Body of pancreas (tissue), 4 donors: ENCODE results near the gene CNTNAP2. TPM values are rescaled to one million over a fixed set of nuclear protein-coding genes. Genes with fewer than 3 reads are reported as not detected.

Source experiments
- ATAC-seq: fragments of 150-250 bp; one replicate; pipeline ENCODE4 v1.9.1; 2016
- DNase-seq, 4 donors: peaks; one replicate each; pipeline ENCODE4 v3.0.0-alpha.2; 2019
- H3K27ac ChIP-seq, 4 donors: fragments of 200-600 bp; sonication (generic); 1 replicate in 3 of 4; 2 replicates in 1 of 4; pipeline versions ENCODE4 v1.5.1 to v1.6.1; 2016 to 2019; ENCODE audit warnings: mild to moderate bottlenecking in 1 of 4, mixed read lengths in 1 of 4, moderate library complexity in 1 of 4
- H3K27me3 ChIP-seq, 2 donors: fragments of 200-600 bp; sonication (generic); one replicate each; pipeline ENCODE4 v1.6.0; 2016; ENCODE audit warnings: mild to moderate bottlenecking in 1 of 2
- H3K36me3 ChIP-seq, 2 donors: fragments of 200-600 bp; sonication (generic); replicated peaks in 1 of 2; 2 replicates each; pipeline ENCODE4 v1.5.1; 2016; ENCODE audit warnings: low read depth in 2 of 2; ENCODE audit not compliant: insufficient read depth in 1 of 2
- H3K4me1 ChIP-seq: fragments of 200-600 bp; sonication (generic); one replicate; pipeline ENCODE4 v1.6.0; 2016
- H3K4me3 ChIP-seq, 2 donors: fragments of 200-600 bp; sonication (generic); 1 replicate in 1 of 2; 2 replicates in 1 of 2; pipeline ENCODE4 v1.5.1; 2016 to 2019
- H3K9me3 ChIP-seq, 3 donors: fragments of 200-600 bp; sonication (generic); 1 replicate in 2 of 3; 2 replicates in 1 of 3; pipeline ENCODE4 v1.5.1; 2016
- POLR2A ChIP-seq, 3 donors: fragments of 450-650 bp; IDR thresholded peaks; one replicate each; pipeline ENCODE4 v1.6.1; 2016; ENCODE audit warnings: antibody characterized with exemption in 3 of 3, mild to moderate bottlenecking in 2 of 3
- WGBS, 2 donors: methylation state at CpG; one replicate each; pipeline ENCODE4 v1.1.5; 2017; 5-methylcytosine and 5-hydroxymethylcytosine counted together
- intact Hi-C: fragments of 100-400 bp; cut with DNase I; formaldehyde crosslinking; loops from one replicate; pipeline ENCODE4 v1.15.1; 2023
- total RNA-seq, 2 donors: library from RNA; depleted of rRNA; stranded (reverse); fragments of >200 nt; gene quantifications; one replicate each; pipeline ENCODE4 v1.1.0, GENCODE V29; 2016
- TF ChIP-seq, protein P1 (sequence below), 7 experiments: fragments of 450-650 bp in 4 of 7; fragments of 200-600 bp in 3 of 7; sonication (generic) in 3 of 7; IDR thresholded peaks; one replicate each; pipeline ENCODE4 v1.5.1; 2016 to 2019; ENCODE audit warnings: antibody characterized with exemption in 7 of 7

The CNTNAP2 gene
- total RNA-seq, 2 donors from 2014 or later: 1.0 TPM; not detected in 1

DNA sequence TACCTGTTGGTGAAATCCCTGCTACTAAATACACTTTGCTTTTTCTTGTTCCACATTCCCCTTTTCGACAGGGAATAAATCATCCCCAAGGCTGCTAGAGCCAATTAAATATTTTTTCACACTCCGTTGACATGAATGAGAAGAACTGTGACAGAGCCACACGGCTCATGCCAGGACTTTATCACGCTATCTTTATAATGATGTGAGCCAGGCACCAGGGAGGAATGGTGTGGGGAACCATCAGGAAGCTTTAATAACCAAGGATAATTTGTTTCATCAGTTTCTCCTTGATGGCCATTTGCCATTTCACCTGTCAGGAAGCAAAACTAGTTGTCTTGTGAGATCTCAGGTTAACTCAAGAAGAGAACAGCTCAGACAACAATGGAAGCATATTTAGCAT, 2280.9 kb downstream of the CNTNAP2 start:
- H3K9me3 ChIP-seq: no peaks in the 10 kb centered on the region
- WGBS, 2 donors: 8 to 19% methylated on average over 4 of the region's 4 CpGs
- ATAC-seq (no peak), DNase-seq (no peak)
- no peaks in the 10 kb centered on the region for H3K36me3 ChIP-seq
- no peaks in the 10 kb centered on the region for H3K27me3 ChIP-seq
- no peaks in the 10 kb centered on the region for H3K4me1 ChIP-seq
- no peak for TF ChIP-seq POLR2A (IDR thresholded peaks at IDR 0.05)
- TF ChIP-seq, protein P1, sequence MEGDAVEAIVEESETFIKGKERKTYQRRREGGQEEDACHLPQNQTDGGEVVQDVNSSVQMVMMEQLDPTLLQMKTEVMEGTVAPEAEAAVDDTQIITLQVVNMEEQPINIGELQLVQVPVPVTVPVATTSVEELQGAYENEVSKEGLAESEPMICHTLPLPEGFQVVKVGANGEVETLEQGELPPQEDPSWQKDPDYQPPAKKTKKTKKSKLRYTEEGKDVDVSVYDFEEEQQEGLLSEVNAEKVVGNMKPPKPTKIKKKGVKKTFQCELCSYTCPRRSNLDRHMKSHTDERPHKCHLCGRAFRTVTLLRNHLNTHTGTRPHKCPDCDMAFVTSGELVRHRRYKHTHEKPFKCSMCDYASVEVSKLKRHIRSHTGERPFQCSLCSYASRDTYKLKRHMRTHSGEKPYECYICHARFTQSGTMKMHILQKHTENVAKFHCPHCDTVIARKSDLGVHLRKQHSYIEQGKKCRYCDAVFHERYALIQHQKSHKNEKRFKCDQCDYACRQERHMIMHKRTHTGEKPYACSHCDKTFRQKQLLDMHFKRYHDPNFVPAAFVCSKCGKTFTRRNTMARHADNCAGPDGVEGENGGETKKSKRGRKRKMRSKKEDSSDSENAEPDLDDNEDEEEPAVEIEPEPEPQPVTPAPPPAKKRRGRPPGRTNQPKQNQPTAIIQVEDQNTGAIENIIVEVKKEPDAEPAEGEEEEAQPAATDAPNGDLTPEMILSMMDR (IDR thresholded peaks at IDR 0.05): no peak
- intact Hi-C loops: no loop called here
- no peak overlapping the region for H3K27ac ChIP-seq
- H3K4me3 ChIP-seq: no peak overlapping the region

DNA sequence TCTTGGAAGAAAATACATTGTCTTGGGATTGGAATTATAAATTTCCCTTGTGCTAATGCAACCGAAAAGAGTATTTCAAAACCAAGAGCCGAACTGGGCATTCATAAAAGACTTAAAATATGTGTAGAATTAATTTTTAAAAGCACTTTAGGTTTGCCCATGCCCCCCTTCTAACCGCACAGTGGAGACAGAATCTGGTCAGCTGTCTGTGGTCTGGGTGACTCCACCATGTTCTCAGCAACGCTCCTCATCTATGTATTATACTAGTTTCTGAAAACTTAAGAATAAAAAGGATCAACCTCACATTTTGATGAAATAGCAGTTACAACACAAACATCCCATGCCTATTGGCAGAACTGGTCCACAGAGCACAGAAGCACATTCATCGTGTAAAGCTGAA, 2281.4 kb downstream of the CNTNAP2 start:
- no peak for ATAC-seq
- no peak for DNase-seq
- Histone ChIP-seq H3K9me3 (no peaks in the 10 kb centered on the region), H3K27ac (no peak overlapping the region), H3K27me3 (no peaks in the 10 kb centered on the region), H3K4me3 (no peak overlapping the region), H3K4me1 (no peaks in the 10 kb centered on the region), H3K36me3 (no peaks in the 10 kb centered on the region)
- intact Hi-C loops: no loop called here
- TF ChIP-seq, protein P1 (IDR thresholded peaks at IDR 0.05): no peak
- no peak for TF ChIP-seq POLR2A (IDR thresholded peaks at IDR 0.05)
- 46 to 60% methylated on average over 5 of the region's 5 CpGs for WGBS, 2 donors

DNA sequence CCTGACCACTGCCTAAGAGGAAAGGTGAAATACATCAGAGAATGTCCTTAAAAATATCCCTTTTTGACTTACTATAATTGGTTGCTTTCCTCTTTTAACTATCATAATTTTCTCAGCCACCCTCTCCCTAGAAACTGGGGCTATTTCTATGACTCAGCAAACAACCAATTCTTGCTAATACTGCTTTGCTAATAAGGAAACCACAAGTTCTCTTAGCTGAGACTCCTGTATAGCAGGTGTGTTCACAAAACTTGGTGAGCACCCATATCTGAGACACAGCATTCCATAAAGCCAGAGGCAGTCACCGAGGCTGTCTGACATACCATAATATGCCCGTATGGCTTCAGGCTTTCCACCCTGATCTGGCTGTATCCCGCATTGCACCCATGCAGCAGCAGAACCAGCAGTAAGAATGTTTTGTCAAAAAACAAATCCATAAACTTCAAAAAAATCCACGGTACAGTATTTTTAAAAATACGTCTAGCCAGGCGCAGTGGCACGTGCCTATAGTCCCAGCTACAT, 2282.3 kb downstream of the CNTNAP2 start:
- no peak overlapping the region for H3K27ac ChIP-seq
- H3K9me3 ChIP-seq: no peaks in the 10 kb centered on the region
- ATAC-seq (no peak), DNase-seq (no peak)
- no peaks in the 10 kb centered on the region for H3K36me3 ChIP-seq
- TF ChIP-seq, protein P1 (IDR thresholded peaks at IDR 0.05): no peak
- no peak for TF ChIP-seq POLR2A (IDR thresholded peaks at IDR 0.05)
- WGBS, 2 donors: 56 to 68% methylated on average over 7 of the region's 7 CpGs
- no peaks in the 10 kb centered on the region for H3K27me3 ChIP-seq
- intact Hi-C loops: no loop called here
- no peaks in the 10 kb centered on the region for H3K4me1 ChIP-seq
- H3K4me3 ChIP-seq: no peak overlapping the region

DNA sequence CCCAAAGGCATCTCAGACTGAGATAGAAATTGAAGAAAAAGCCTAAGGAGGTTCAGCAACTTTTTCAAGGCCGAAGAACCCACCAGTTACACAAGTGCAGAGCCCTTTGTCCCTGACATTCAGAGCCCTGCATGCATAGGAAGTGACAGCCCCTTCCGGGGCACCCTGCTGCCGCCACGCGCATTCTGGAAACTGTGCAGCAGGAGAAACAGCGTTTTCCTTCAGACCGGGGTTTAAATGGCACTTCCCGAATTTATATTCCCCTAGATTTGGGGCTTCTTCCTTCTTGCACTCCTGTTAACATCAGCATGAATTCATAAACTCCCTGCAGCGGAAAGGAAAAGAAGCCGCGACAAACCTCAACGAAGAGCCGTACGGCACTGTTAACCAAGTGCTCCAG, 2283.5 kb downstream of the CNTNAP2 start:
- Histone ChIP-seq H3K27me3 (no peaks in the 10 kb centered on the region), H3K9me3 (no peaks in the 10 kb centered on the region), H3K27ac (no peak overlapping the region), H3K4me1 (no peaks in the 10 kb centered on the region), H3K36me3 (no peaks in the 10 kb centered on the region), H3K4me3 (no peak overlapping the region)
- intact Hi-C loops: no loop called here
- TF ChIP-seq, protein P1 (IDR thresholded peaks at IDR 0.05): no peak
- no peak for TF ChIP-seq POLR2A (IDR thresholded peaks at IDR 0.05)
- ATAC-seq (no peak), DNase-seq (no peak)
- WGBS, 2 donors: 83 to 87% methylated on average over 13 to 14 of the region's 14 CpGs

DNA sequence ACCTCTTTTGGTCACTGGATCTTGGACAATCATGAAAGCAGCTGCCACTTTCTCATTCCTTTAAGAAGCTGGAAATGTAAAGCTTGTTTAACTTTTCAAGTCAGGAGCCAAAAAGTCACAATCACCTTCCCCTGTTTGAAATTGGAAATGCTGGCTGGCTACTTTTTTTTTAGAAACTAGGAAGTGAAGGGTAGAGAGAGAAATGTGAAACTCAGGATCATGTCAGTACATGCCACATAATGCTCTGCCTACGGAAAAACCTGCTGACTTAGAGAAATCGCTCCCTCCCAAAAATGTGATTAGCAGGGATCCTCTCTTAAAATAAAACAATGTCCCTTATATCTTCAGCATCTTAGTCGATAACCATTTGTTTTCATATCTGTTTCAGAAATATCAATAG, 2285.6 kb downstream of the CNTNAP2 start:
- Histone ChIP-seq H3K27ac (no peak overlapping the region), H3K27me3 (no peaks in the 10 kb centered on the region), H3K36me3 (no peaks in the 10 kb centered on the region), H3K4me3 (no peak overlapping the region), H3K4me1 (no peaks in the 10 kb centered on the region), H3K9me3 (no peaks in the 10 kb centered on the region)
- DNase-seq: no peak
- no peak for ATAC-seq
- WGBS, 2 donors: 51% methylated on average over 3 of the region's 3 CpGs
- intact Hi-C loops: no loop called here
- TF ChIP-seq POLR2A (IDR thresholded peaks at IDR 0.05): no peak
- TF ChIP-seq, protein P1 (IDR thresholded peaks at IDR 0.05): no peak
